Right cardiac atrium (tissue), 5 donors: ENCODE data around the gene ZNF135. TPM values are rescaled to one million over a fixed set of nuclear protein-coding genes. Genes with fewer than 3 reads are reported as not detected.

Experiments
- ATAC-seq, 2 donors: fragments of 200-7000 bp; cut with Tn5 transposase; one replicate each; pipeline versions ENCODE4 v1.8.0 to v1.9.1; 2020; ENCODE audit warnings: moderate library complexity in 2 of 2, mild to moderate bottlenecking in 1 of 2
- DNase-seq, 3 donors: peaks; one replicate each; pipeline ENCODE4 v3.0.0-alpha.2; 2020
- H3K27ac ChIP-seq: one replicate; pipeline ENCODE4 v1.5.1; 2013; ENCODE audit warnings: mild to moderate bottlenecking, low read length, control low read depth, moderate library complexity
- H3K27me3 ChIP-seq: one replicate; pipeline ENCODE4 v1.6.1; 2013; ENCODE audit not compliant: control insufficient read depth, insufficient read depth
- H3K4me1 ChIP-seq: one replicate; pipeline ENCODE4 v1.6.1; 2013; ENCODE audit warnings: low read length; ENCODE audit not compliant: control insufficient read depth, insufficient read depth
- H3K4me3 ChIP-seq: one replicate; pipeline ENCODE4 v1.5.1; 2013; ENCODE audit warnings: low read length, control low read depth
- H3K9me3 ChIP-seq: one replicate; pipeline ENCODE4 v1.6.1; 2013; ENCODE audit warnings: low read length; ENCODE audit not compliant: control insufficient read depth
- WGBS: extraction: QIAGEN DNeasy Blood & Tissue Kit; methylation state at CpG from one replicate; pipeline ENCODE4 v1.1.7; 2013; 5-methylcytosine and 5-hydroxymethylcytosine counted together
- intact Hi-C, 4 donors: fragments of 100-400 bp; cut with DNase I; formaldehyde crosslinking; loops; one replicate each; pipeline versions ENCODE4 v1.11.0 to v1.14.0; 2022 to 2023
- polyA plus RNA-seq: library from polyadenylated mRNA; stranded (reverse); fragments of 200-250 nt; gene quantifications from one replicate; pipeline ENCODE4 v1.2.3, GENCODE V29; 2013
- total RNA-seq, 4 donors: library from RNA; stranded (reverse); fragmentation: NEBNext Ultra II Directional; extraction: Animal tissue kit (Norgen Biotek cat#: 25700); gene quantifications; one replicate each; pipeline ENCODE4 v1.2.1, GENCODE V29; 2021
- donor health status: healthy with polysubstance abuse.
- donor health status: DM: no; HTN: yes; CAD: no.
- donor health status: DM: no; HTN: no; CAD: no.
- donor health status: DM: no; HTN: yes; CAD: no; lungs with severe emphysema.
- donor health status: DM: yes; HTN: yes; CAD: no.

ZNF135 gene
- total and polyA plus RNA-seq, 5 donors, result 2.8 to 5.1 (median 4.2) TPM

GRCh38 chr19:58079792-58080191 lies 20.7 kb downstream of the ZNF135 start:
- no peaks in the 10 kb centered on the region for H3K27me3 ChIP-seq
- 95% methylated on average over 10 of the region's 10 CpGs for WGBS
- no peaks in the 10 kb centered on the region for H3K4me1 ChIP-seq
- ATAC-seq (no peak), DNase-seq (no peak)
- no peak overlapping the region for H3K4me3 ChIP-seq
- intact Hi-C loops, result no loop called here
- no peak overlapping the region for H3K27ac ChIP-seq
- H3K9me3 ChIP-seq, result peaks cover 1% of the 10 kb centered on the region

DNA sequence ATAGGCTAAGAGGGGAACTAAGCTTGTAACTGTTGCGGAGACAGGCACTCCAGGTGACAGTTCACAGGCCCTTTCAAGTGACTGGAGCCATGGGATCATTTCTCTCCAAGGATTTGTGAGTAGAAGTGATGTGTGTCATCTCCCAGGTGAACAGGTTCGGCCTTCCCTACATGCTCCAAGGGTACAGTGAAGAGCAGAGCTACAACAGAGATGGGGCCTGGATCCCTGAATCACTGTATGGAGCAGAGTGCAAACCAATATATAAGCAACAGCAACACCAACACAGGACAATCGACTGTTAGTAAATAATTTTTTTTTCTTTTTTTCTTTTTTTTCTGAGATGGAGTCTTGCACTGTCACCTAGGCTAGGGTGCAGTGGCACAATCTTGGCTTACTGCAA lies 23.9 kb downstream of the ZNF135 start:
- no peaks in the 10 kb centered on the region for H3K4me1 ChIP-seq
- no peaks in the 10 kb centered on the region for H3K27me3 ChIP-seq
- no peak for ATAC-seq
- DNase-seq, result no peak
- WGBS, result 98% methylated on average over 3 of the region's 3 CpGs
- no peak overlapping the region for H3K27ac ChIP-seq
- no peaks in the 10 kb centered on the region for H3K9me3 ChIP-seq
- H3K4me3 ChIP-seq, result no peak overlapping the region
- intact Hi-C loops, result no loop called here

DNA sequence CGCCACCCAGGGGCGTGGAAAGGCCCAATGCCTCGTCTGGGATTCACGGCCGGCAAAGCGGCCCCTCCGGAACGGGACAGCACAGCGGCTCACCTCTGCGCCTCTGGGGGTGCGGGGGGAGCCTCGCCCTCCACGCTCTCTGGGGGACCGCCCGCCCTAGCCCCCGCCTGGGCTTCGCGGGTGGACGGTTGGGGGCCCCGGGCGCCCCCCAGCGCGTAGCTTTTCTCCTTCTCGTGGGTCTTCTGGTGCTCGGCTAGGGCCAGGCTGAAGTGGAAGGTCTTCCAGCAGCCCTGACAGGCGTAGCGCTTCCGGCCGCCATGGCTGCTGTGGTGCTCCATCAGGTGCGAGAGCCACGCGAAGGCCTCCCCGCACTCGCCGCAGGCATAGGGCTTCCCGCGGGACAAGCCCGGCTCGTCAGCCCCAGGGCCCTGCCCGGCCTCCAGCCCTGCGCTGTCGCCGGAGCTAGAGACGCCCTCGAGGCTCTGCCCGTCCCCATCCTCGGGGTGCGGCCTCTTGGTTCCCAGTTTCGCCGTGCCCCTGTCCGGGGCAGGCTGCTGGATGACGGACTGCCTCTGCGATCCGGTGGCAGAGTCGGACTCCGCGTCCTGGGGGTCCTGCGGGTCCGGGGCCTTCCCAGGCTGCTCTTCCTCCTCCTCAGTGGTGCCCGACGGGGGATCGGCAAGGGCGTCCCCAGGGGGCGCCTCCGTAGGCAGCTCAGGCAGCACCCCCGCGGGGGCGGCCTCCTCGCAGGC lies 25.7 kb downstream of the ZNF135 start:
- no peak overlapping the region for H3K4me3 ChIP-seq
- DNase-seq (no peak), ATAC-seq (peak; percentile 27 to 41)
- no peaks in the 10 kb centered on the region for H3K4me1 ChIP-seq
- 97% methylated on average over 69 of the region's 69 CpGs for WGBS
- H3K27me3 ChIP-seq, result no peaks in the 10 kb centered on the region
- no peaks in the 10 kb centered on the region for H3K9me3 ChIP-seq
- H3K27ac ChIP-seq, result no peak overlapping the region
- intact Hi-C loops, result loop anchor here in 1 of 4 donors (5.0 kb wide), 1 partner anchor 238 kb away; no protein-coding TSS in a partner anchor

DNA sequence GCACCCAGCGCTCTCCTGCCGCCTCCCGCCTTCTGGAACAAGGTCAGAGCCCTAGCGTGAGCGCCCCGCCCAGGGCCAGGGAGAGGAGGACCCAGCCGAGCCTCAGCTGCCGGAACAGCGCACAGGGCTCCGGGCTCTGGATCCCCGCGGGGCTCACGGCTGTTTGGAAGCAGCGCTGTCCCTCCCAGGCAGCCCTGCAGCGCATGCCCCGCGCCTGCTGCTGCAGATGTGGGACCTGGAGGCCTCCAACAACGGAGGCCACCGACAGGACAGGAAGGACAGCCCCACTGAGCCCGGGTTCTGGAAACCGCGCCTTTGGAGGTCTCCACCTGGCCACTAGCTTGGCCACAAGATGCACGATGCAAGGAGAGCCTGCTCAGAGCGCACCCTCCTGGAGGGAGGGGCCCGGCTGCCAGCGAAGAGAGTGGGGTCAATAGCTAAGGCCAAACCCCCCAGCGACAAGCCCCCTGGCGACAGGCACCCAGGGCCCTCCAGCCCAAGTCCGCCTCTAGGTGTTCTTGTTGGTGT lies 26.3 kb downstream of the ZNF135 start:
- ATAC-seq (peak in 1 of 2 donors; percentile 10), DNase-seq (no peak)
- Histone ChIP-seq H3K9me3 (no peaks in the 10 kb centered on the region), H3K4me1 (no peaks in the 10 kb centered on the region), H3K27ac (no peak overlapping the region), H3K27me3 (no peaks in the 10 kb centered on the region), H3K4me3 (no peak overlapping the region)
- WGBS, result 94% methylated on average over 29 of the region's 29 CpGs
- intact Hi-C loops, result loop anchor here in 1 of 4 donors (5.0 kb wide), 1 partner anchor 237 kb away; no protein-coding TSS in a partner anchor

- Histone ChIP-seq H3K4me1 (no peaks in the 10 kb centered on the region), H3K9me3 (no peaks in the 10 kb centered on the region), H3K27me3 (no peaks in the 10 kb centered on the region), H3K27ac (no peak overlapping the region), H3K4me3 (no peak overlapping the region)
- WGBS, result 95% methylated on average over 23 of the region's 23 CpGs
- no peak for ATAC-seq
- DNase-seq, result no peak
- intact Hi-C loops, result loop anchor here in 1 of 4 donors (5.0 kb wide), 1 partner anchor 235 kb away; no protein-coding TSS in a partner anchor
These were observed 28.0 kb downstream of the ZNF135 start for GRCh38 chr19:58086825-58087710.

DNA sequence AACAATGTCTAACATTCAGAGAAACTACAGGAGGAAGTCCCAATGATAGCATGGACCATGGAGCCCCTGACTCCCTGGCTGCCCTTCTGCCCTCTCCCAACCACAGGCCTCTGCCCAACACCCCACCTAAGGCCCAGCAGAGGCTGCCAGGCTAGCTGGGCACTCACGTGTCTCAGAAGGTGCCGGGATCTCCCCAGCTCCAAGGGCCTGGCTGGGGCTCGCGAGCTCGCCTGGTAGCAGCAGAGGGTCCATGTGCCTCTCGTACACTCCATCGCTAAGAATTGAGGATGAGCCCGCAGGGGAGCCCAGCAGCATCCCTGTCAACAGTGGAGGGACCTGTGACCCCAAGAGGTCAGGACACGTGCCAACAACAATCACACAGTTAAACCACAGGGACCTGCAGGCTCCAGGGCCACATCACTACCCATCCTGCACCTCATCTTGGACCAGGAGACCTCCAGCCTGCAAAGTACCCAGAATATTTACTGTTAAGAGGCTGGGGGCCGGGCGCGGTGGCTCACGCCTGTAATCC lies 29.5 kb downstream of the ZNF135 start:
- Histone ChIP-seq H3K4me3 (no peak overlapping the region), H3K9me3 (no peaks in the 10 kb centered on the region), H3K27me3 (no peaks in the 10 kb centered on the region), H3K4me1 (no peaks in the 10 kb centered on the region), H3K27ac (no peak overlapping the region)
- DNase-seq, result no peak
- ATAC-seq, result no peak
- intact Hi-C loops, result loop anchor here in 1 of 4 donors (5.0 kb wide), 1 partner anchor 234 kb away; no protein-coding TSS in a partner anchor
- WGBS, result 97% methylated on average over 13 of the region's 13 CpGs

DNA sequence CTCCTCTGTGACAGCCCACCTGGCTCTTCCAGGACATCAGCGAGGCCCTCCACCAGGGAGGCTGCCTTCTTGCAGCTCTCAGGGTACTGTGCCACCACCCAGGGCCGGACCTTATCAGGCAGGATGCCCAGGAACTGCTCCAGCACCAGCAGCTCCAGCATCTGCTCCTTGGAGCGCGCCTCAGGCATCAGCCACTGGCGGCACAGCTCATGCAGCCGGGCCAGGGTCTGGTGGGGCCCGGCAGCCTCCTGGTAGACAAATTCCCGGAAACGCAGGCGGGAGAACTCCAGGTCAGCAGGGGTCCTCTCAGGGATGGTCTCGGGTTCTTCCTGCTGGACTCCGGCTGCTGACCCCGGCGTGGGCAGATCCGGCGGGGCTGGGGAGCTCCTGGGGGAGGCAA lies 30.8 kb downstream of the ZNF135 start:
- ATAC-seq, result no peak
- Histone ChIP-seq H3K27me3 (no peaks in the 10 kb centered on the region), H3K4me3 (no peak overlapping the region), H3K27ac (no peak overlapping the region), H3K4me1 (no peaks in the 10 kb centered on the region), H3K9me3 (no peaks in the 10 kb centered on the region)
- 96% methylated on average over 16 of the region's 16 CpGs for WGBS
- intact Hi-C loops, result loop anchor here in 1 of 4 donors (5.0 kb wide), 1 partner anchor 232 kb away; no protein-coding TSS in a partner anchor
- no peak for DNase-seq

DNA sequence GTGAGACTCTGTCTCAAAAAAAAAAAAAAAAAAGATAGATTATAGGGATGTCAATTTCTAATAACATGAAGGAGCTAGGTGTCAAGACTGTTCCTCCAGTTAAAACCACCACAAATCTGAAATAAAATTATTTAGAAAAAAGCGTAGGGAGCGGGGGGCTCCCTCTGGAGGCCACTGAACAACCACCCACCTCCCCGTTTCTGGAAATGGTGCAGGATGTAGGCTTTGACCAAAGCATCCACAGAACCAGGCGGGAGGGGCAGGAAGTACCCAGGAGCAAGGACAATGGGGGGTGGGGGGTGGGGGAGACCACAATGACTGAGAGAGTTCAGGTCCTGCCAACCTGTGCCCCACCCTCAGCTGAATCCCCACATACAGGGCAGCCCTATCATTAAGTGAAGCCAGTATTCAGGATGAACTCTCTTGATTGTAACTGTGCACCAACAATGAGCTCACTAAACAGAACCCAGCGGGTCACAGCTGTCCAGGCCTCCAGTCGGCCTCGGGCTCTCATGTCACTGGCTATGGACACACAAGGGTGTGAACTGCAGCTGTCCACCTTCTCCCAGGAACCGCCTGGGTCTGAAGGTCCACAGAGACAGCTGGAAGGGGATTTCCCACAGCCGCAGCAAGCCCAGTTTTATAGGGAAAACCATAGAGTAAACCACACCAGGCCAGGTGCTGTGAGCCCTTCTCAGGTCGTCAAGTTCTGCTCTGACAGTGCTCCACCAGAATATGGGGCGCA lies 32.3 kb downstream of the ZNF135 start:
- ATAC-seq (no peak), DNase-seq (no peak)
- Histone ChIP-seq H3K9me3 (no peaks in the 10 kb centered on the region), H3K4me1 (no peaks in the 10 kb centered on the region), H3K27me3 (no peaks in the 10 kb centered on the region), H3K27ac (no peak overlapping the region), H3K4me3 (no peak overlapping the region)
- 86% methylated on average over 11 of the region's 11 CpGs for WGBS
- intact Hi-C loops, result no loop called here

DNA sequence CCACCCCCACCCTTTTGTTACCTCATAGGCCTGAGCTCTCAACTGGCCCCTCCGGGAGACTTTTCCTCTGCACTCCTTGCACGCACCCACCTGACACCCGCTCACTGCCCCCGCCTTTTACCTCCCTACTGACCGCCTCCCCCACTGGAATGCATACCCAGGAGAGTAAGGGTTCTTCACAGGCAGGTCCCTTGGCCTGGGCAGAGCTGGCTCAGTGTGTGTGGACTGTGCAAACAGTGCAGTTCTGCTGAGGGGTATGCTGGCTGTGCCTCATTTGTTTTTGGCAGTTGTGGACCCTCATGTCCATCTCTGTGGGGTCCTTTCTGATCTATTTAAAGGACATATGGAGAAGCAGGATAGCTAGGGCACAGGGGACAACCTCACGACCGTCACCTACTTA lies 34.0 kb downstream of the ZNF135 start:
- intact Hi-C loops, result no loop called here
- ATAC-seq (no peak), DNase-seq (no peak)
- H3K27me3 ChIP-seq, result no peaks in the 10 kb centered on the region
- WGBS, result 92% methylated on average over 7 of the region's 7 CpGs
- peaks cover 8% of the 10 kb centered on the region for H3K4me1 ChIP-seq
- H3K4me3 ChIP-seq, result no peak overlapping the region
- no peaks in the 10 kb centered on the region for H3K9me3 ChIP-seq
- H3K27ac ChIP-seq, result no peak overlapping the region

- H3K27me3 ChIP-seq, result no peaks in the 10 kb centered on the region
- WGBS, result 96% methylated on average over 10 of the region's 10 CpGs
- no peaks in the 10 kb centered on the region for H3K9me3 ChIP-seq
- DNase-seq, result no peak
- peaks cover 8% of the 10 kb centered on the region for H3K4me1 ChIP-seq
- intact Hi-C loops, result no loop called here
- no peak overlapping the region for H3K4me3 ChIP-seq
- no peak overlapping the region for H3K27ac ChIP-seq
- ATAC-seq, result no peak
These were observed 36.2 kb downstream of the ZNF135 start for GRCh38 chr19:58095328-58095727.
